ENCODE data around the gene GRIPAP1.

DNA sequence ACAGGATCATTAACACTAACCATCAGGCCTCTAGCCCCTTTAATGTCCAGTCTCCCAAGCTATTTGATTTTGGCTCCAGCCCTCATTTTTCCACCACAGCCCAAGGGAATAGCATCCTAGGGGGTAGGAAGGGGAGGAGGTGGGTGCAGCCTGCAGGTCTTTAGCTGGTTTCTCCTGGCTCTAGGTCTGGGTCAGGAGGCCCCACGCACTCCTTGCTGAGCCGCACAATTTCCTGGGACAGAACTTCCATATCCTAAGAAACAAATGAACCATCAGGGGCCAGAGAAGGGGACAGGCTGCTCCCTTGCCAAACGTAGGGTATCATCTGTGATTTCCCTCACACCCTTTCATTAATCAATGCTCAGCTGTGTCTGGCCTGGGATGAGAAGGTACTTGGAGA is 28.0 kb downstream of the GRIPAP1 start:
- TF ChIP-seq, protein P1, sequence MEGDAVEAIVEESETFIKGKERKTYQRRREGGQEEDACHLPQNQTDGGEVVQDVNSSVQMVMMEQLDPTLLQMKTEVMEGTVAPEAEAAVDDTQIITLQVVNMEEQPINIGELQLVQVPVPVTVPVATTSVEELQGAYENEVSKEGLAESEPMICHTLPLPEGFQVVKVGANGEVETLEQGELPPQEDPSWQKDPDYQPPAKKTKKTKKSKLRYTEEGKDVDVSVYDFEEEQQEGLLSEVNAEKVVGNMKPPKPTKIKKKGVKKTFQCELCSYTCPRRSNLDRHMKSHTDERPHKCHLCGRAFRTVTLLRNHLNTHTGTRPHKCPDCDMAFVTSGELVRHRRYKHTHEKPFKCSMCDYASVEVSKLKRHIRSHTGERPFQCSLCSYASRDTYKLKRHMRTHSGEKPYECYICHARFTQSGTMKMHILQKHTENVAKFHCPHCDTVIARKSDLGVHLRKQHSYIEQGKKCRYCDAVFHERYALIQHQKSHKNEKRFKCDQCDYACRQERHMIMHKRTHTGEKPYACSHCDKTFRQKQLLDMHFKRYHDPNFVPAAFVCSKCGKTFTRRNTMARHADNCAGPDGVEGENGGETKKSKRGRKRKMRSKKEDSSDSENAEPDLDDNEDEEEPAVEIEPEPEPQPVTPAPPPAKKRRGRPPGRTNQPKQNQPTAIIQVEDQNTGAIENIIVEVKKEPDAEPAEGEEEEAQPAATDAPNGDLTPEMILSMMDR (IDR thresholded peaks at IDR 0.05) = no peak
- TF ChIP-seq POLR2AphosphoS5 (IDR thresholded peaks at IDR 0.05) (no peak), POLR2A (IDR thresholded peaks at IDR 0.05) (no peak)
